B cell (primary cell): ENCODE measurements around the gene LAYN. TPM values are rescaled to one million over a fixed set of nuclear protein-coding genes. Genes with fewer than 3 reads are reported as not detected.

ENCODE experiments used
- ATAC-seq: fragments of 200-7000 bp; cut with Tn5 transposase; one replicate; pipeline ENCODE4 v1.10.0; 2021; ENCODE audit warnings: low read depth, mild to moderate bottlenecking, moderate number of reproducible peaks, moderate library complexity
- CTCF ChIA-PET: fragments of 350-600 bp; sonication (Branson Sonifier 250); formaldehyde crosslinking; loops from one replicate; lab custom pipeline; 2021; ENCODE audit warnings: antibody characterized with exemption, inconsistent platforms; lab: Charles Lee
- POLR2A ChIA-PET: fragments of 350-600 bp; sonication (Branson Sonifier 250); formaldehyde crosslinking; loops from one replicate; lab custom pipeline; 2021; ENCODE audit warnings: antibody characterized with exemption; lab: Charles Lee
- DNase-seq: peaks from one replicate; pipeline ENCODE4 v3.0.0; 2013
- H2AFZ ChIP-seq: 2 replicates; pipeline ENCODE4 v1.6.1; 2012; ENCODE audit warnings: mild to moderate bottlenecking, low read depth, low read length; ENCODE audit not compliant: insufficient read depth, poor library complexity, severe bottlenecking
- H3K27ac ChIP-seq, 2 donors: 1 replicate in 1 of 2; 2 replicates in 1 of 2; pipeline ENCODE4 v1.5.1; 2012 to 2013; ENCODE audit warnings: low read length in 2 of 2, mild to moderate bottlenecking in 2 of 2, moderate library complexity in 1 of 2
- H3K27me3 ChIP-seq, 4 experiments: fragments of 200-600 bp in 1 of 4; sonication (generic) in 1 of 4; replicated peaks in 1 of 4; 1 replicate in 2 of 4; 2 replicates in 2 of 4; pipeline versions ENCODE4 v1.6.1 to v1.7.0; 2013 to 2016; ENCODE audit warnings: low read length in 3 of 4, mild to moderate bottlenecking in 2 of 4, mixed read lengths in 1 of 4, moderate library complexity in 1 of 4; ENCODE audit not compliant: insufficient read depth in 4 of 4, control insufficient read depth in 3 of 4; ENCODE audit errors: control extremely low read depth in 1 of 4
- H3K36me3 ChIP-seq, 2 experiments: replicated peaks in 1 of 2; 1 replicate in 1 of 2; 2 replicates in 1 of 2; pipeline versions ENCODE4 v1.6.1 to v1.7.1; 2013; ENCODE audit warnings: low read length in 1 of 2; ENCODE audit not compliant: insufficient read depth in 2 of 2, control insufficient read depth in 1 of 2; ENCODE audit errors: control extremely low read depth in 1 of 2, extremely low read depth in 1 of 2
- H3K4me1 ChIP-seq, 2 donors: fragments of 200-600 bp in 1 of 2; sonication (generic) in 1 of 2; 1 replicate in 1 of 2; 2 replicates in 1 of 2; pipeline versions ENCODE4 v1.5.1 to v1.6.1; 2013 to 2017; ENCODE audit warnings: low read length in 2 of 2; ENCODE audit not compliant: control insufficient read depth in 2 of 2, insufficient read depth in 2 of 2
- H3K4me2 ChIP-seq: replicated peaks from 2 replicates; pipeline ENCODE3; 2012; ENCODE audit warnings: mild to moderate bottlenecking, low read depth, low read length; ENCODE audit not compliant: poor library complexity, severe bottlenecking
- H3K4me3 ChIP-seq, 5 experiments: fragments of 200-600 bp in 1 of 5; sonication (generic) in 1 of 5; 1 replicate in 3 of 5; 2 replicates in 2 of 5; pipeline versions ENCODE4 v1.5.1 to v1.7.0; 2011 to 2016; ENCODE audit warnings: low read length in 4 of 5, mild to moderate bottlenecking in 4 of 5, low read depth in 2 of 5, control low read depth in 1 of 5, moderate library complexity in 1 of 5; ENCODE audit not compliant: insufficient read depth in 1 of 5; ENCODE audit errors: control extremely low read depth in 1 of 5, extremely low read depth in 1 of 5
- H3K79me2 ChIP-seq: fragments of 200-600 bp; sonication (generic); one replicate; pipeline ENCODE4 v1.6.0; 2016; ENCODE audit warnings: low read length; ENCODE audit not compliant: control insufficient read depth, insufficient read depth
- H3K9ac ChIP-seq: fragments of 200-600 bp; sonication (generic); 2 replicates; pipeline ENCODE4 v1.6.1; 2017; ENCODE audit warnings: mild to moderate bottlenecking, low read length, moderate library complexity
- H3K9me3 ChIP-seq, 3 donors: one replicate each; pipeline versions ENCODE4 v1.6.1 to v1.7.1; 2013; ENCODE audit warnings: low read length in 2 of 3; ENCODE audit not compliant: control insufficient read depth in 2 of 3, insufficient read depth in 1 of 3; ENCODE audit errors: control extremely low read depth in 1 of 3
- H4K20me1 ChIP-seq: 2 replicates; pipeline ENCODE4 v1.6.0; 2012; ENCODE audit warnings: mild to moderate bottlenecking, low read length; ENCODE audit not compliant: insufficient read depth, control insufficient read depth, poor library complexity, severe bottlenecking
- H3K27ac Mint-ChIP-seq: one replicate; pipeline ENCODE4 v1.8.0; 2021; ENCODE audit warnings: mixed read lengths
- H3K27me3 Mint-ChIP-seq: one replicate; pipeline ENCODE4 v1.8.0; 2021; ENCODE audit warnings: mixed read lengths
- H3K4me1 Mint-ChIP-seq: one replicate; pipeline ENCODE4 v1.8.0; 2021; ENCODE audit warnings: mixed read lengths
- H3K4me3 Mint-ChIP-seq: one replicate; pipeline ENCODE4 v1.8.0; 2021; ENCODE audit warnings: mixed read lengths
- H3K9me3 Mint-ChIP-seq: one replicate; pipeline ENCODE4 v1.8.0; 2022; ENCODE audit warnings: mixed read lengths; ENCODE audit not compliant: insufficient read depth
- CTCF ChIP-seq: fragments of 200-600 bp; IDR thresholded peaks from one replicate; pipeline ENCODE4 v1.8.0; 2022; ENCODE audit warnings: antibody characterized with exemption, mild to moderate bottlenecking
- EZH2 ChIP-seq: IDR thresholded peaks from 2 replicates; pipeline ENCODE4 v1.6.1; 2012; ENCODE audit warnings: borderline replicate concordance, low read depth, mild to moderate bottlenecking, moderate library complexity, low read length; ENCODE audit not compliant: insufficient read depth, poor library complexity, severe bottlenecking
- WGBS: methylation state at CpG from one replicate; pipeline ENCODE4 v1.1.5; 2013; ENCODE audit warnings: missing lambda C conversion rate; ENCODE audit not compliant: insufficient coverage; 5-methylcytosine and 5-hydroxymethylcytosine counted together
- intact Hi-C: fragments of 100-400 bp; cut with micrococcal nuclease; formaldehyde crosslinking; loops from one replicate; pipeline ENCODE4 v1.10.0; 2022
- polyA plus RNA-seq: library from polyadenylated mRNA; depleted of rRNA; stranded (reverse); fragments of >200 nt; gene quantifications from 2 replicates; pipeline ENCODE4 v1.2.3, GENCODE V29; 2012
- total RNA-seq, 2 donors: library from RNA; stranded (reverse); fragments of 120-200 nt in 1 of 2; gene quantifications; 1 replicate in 1 of 2; 2 replicates in 1 of 2; pipeline versions ENCODE4 v1.2.3 to v1.2.4, GENCODE V29; 2013 to 2022

Gene LAYN
- total and polyA plus RNA-seq, 2 donors (not counting 1 experiment from before 2014, with no cell fraction given): not detected

GRCh38 chr11:111589886-111590499, 49.5 kb downstream of the LAYN start:
- Histone ChIP-seq H3K36me3 (no peaks in the 10 kb centered on the region), H3K9me3 (no peaks in the 10 kb centered on the region), H3K27me3 (no peaks in the 10 kb centered on the region), H3K27ac (no peak overlapping the region), H2AFZ (no peak overlapping the region), H3K79me2 (no peaks in the 10 kb centered on the region), H3K4me2 (no peak overlapping the region), H3K9ac (no peak overlapping the region), H3K4me1 (peaks cover 0 to 4% of the 10 kb centered on the region in 2 donors), H3K4me3 (no peak overlapping the region), H4K20me1 (no peaks in the 10 kb centered on the region)
- ChIA-PET CTCF (interaction anchor here (0.5 to 7.5 kb wide), 4 partner anchors 8 to 556 kb away, joined by 3 to 151 read pairs (median 52); no protein-coding TSS in a partner anchor), POLR2A (no interaction called here)
- DNase-seq (no peak), ATAC-seq (no peak)
- Mint-ChIP-seq H3K27ac (no peak overlapping the region), H3K4me3 (no peak overlapping the region), H3K27me3 (no peaks in the 10 kb centered on the region), H3K9me3 (no peaks in the 10 kb centered on the region), H3K4me1 (peaks cover 10% of the 10 kb centered on the region)
- TF ChIP-seq CTCF (no peak), EZH2 (no peak)
- intact Hi-C loops: no loop called here
- WGBS: no CpG with 5 or more reads among the region's 5 CpGs

- WGBS: 61% methylated on average over 4 of the region's 4 CpGs
- Histone ChIP-seq H3K9ac (no peak overlapping the region), H3K9me3 (no peaks in the 10 kb centered on the region), H3K27me3 (no peaks in the 10 kb centered on the region), H3K4me1 (peaks cover 0 to 4% of the 10 kb centered on the region in 2 donors), H4K20me1 (no peaks in the 10 kb centered on the region), H3K79me2 (no peaks in the 10 kb centered on the region), H2AFZ (no peak overlapping the region), H3K4me3 (no peak overlapping the region), H3K4me2 (no peak overlapping the region), H3K27ac (no peak overlapping the region), H3K36me3 (no peaks in the 10 kb centered on the region)
- peaks cover 11% of the 10 kb centered on the region for H3K4me1 Mint-ChIP-seq
- DNase-seq (no peak), ATAC-seq (no peak)
- intact Hi-C loops: no loop called here
- ChIA-PET POLR2A (no interaction called here), CTCF (interaction anchor here (1.3 to 7.5 kb wide), 2 partner anchors 28 to 186 kb away, joined by 3 to 151 read pairs; no protein-coding TSS in a partner anchor)
- no peak overlapping the region for H3K4me3 Mint-ChIP-seq
- H3K9me3 Mint-ChIP-seq: no peaks in the 10 kb centered on the region
- no peak overlapping the region for H3K27ac Mint-ChIP-seq
- no peak for TF ChIP-seq EZH2
- no peak for TF ChIP-seq CTCF
- H3K27me3 Mint-ChIP-seq: no peaks in the 10 kb centered on the region
These were observed 50.9 kb downstream of the LAYN start for GRCh38 chr11:111591187-111591960.
